T-helper 17 cell (primary cell): ENCODE measurements around the gene S100A1. TPM values are rescaled to one million over a fixed set of nuclear protein-coding genes. Genes with fewer than 3 reads are reported as not detected.
"Not testable (repeated sequence)": the region's sequence is repeated elsewhere in the genome, so short reads cannot be mapped to it uniquely, and the experiment has no call there.

Source experiments
- ATAC-seq: fragments of 150-1000 bp; cut with Tn5 transposase; 2 replicates; pipeline ENCODE4 v1.10.0; 2021; ENCODE audit warnings: mild to moderate bottlenecking, moderate library complexity
- DNase-seq, 3 donors: peaks; one replicate each; pipeline versions ENCODE4 v3.0.0 to v3.0.0-alpha.2; 2020 to 2021
- H3K9me3 ChIP-seq: one replicate; pipeline ENCODE4 v1.7.0; 2013; ENCODE audit warnings: low read length, mild to moderate bottlenecking; ENCODE audit not compliant: control insufficient read depth, poor library complexity, severe bottlenecking
- H3K27ac Mint-ChIP-seq: one replicate; pipeline ENCODE4 v1.8.0; 2022; ENCODE audit warnings: mild to moderate bottlenecking, moderate library complexity, mixed read lengths
- H3K27me3 Mint-ChIP-seq: one replicate; pipeline ENCODE4 v1.8.0; 2022; ENCODE audit warnings: mixed read lengths
- H3K36me3 Mint-ChIP-seq: one replicate; pipeline ENCODE4 v1.8.0; 2022; ENCODE audit warnings: low read depth, mixed read lengths
- H3K4me1 Mint-ChIP-seq: one replicate; pipeline ENCODE4 v1.8.0; 2022; ENCODE audit warnings: mild to moderate bottlenecking, mixed read lengths
- H3K4me3 Mint-ChIP-seq: one replicate; pipeline ENCODE4 v1.8.0; 2022; ENCODE audit warnings: mild to moderate bottlenecking, moderate library complexity, mixed read lengths
- total RNA-seq, 4 donors: library from RNA in 2 of 4; stranded (reverse) in 2 of 4; gene quantifications; one replicate each; pipeline ENCODE4 v1.2.3 and lab custom pipeline; 2022 to 2026

The S100A1 gene
- total RNA-seq, 2 donors from 2014 or later: not detected

- H3K9me3 ChIP-seq: no peaks in the 10 kb centered on the region
- no peaks in the 10 kb centered on the region for H3K27me3 Mint-ChIP-seq
- peak within 1 kb of the TSS; percentile 94 for H3K4me3 Mint-ChIP-seq
- H3K4me1 Mint-ChIP-seq: peaks cover 15% of the 10 kb centered on the region
- H3K36me3 Mint-ChIP-seq: peaks cover 2% of the 10 kb centered on the region
- ATAC-seq: peak; percentile 97
- peak; percentile 80 to 81 (median 81) for DNase-seq
- H3K27ac Mint-ChIP-seq: peak within 1 kb of the TSS; percentile 84
Observed at GRCh38 chr1:153658400-153659174, 30.4 kb downstream of the S100A1 start, which contains the start of gene SNAPIN. Gene SNAPIN (plus strand): TSS chr1:153658703. CDS start chr1:153658744, 41 bp downstream.

GRCh38 chr1:153659175-153659534, 30.9 kb downstream of the S100A1 start:
- H3K27ac Mint-ChIP-seq: peak overlapping the region; percentile 84
- no peaks in the 10 kb centered on the region for H3K27me3 Mint-ChIP-seq
- H3K9me3 ChIP-seq: no peaks in the 10 kb centered on the region
- peaks cover 2% of the 10 kb centered on the region for H3K36me3 Mint-ChIP-seq
- H3K4me3 Mint-ChIP-seq: peak overlapping the region; percentile 94
- DNase-seq (no peak), ATAC-seq (no peak)
- peaks cover 13% of the 10 kb centered on the region for H3K4me1 Mint-ChIP-seq

GRCh38 chr1:153659656-153660055, 31.4 kb downstream of the S100A1 start:
- ATAC-seq (no peak), DNase-seq (no peak)
- H3K36me3 Mint-ChIP-seq: peaks cover 2% of the 10 kb centered on the region
- H3K4me3 Mint-ChIP-seq: peak overlapping the region; percentile 94
- peak overlapping the region; percentile 84 for H3K27ac Mint-ChIP-seq
- no peaks in the 10 kb centered on the region for H3K9me3 ChIP-seq
- peaks cover 13% of the 10 kb centered on the region for H3K4me1 Mint-ChIP-seq
- H3K27me3 Mint-ChIP-seq: no peaks in the 10 kb centered on the region

GRCh38 chr1:153661111-153661708, 33.0 kb downstream of the S100A1 start:
- Mint-ChIP-seq H3K4me3 (peak overlapping the region; percentile 9), H3K27ac (peak overlapping the region; percentile 81), H3K36me3 (peaks cover 7% of the 10 kb centered on the region), H3K27me3 (no peaks in the 10 kb centered on the region), H3K4me1 (peaks cover 13% of the 10 kb centered on the region)
- no peak for ATAC-seq
- no peak for DNase-seq
- H3K9me3 ChIP-seq: no peaks in the 10 kb centered on the region

GRCh38 chr1:153662269-153662668, 34.0 kb downstream of the S100A1 start:
- Mint-ChIP-seq H3K36me3 (peaks cover 7% of the 10 kb centered on the region), H3K4me3 (no peak overlapping the region), H3K4me1 (peaks cover 13% of the 10 kb centered on the region), H3K27me3 (no peaks in the 10 kb centered on the region), H3K27ac (no peak overlapping the region)
- no peaks in the 10 kb centered on the region for H3K9me3 ChIP-seq
- ATAC-seq (no peak), DNase-seq (no peak)

- peaks cover 8% of the 10 kb centered on the region for H3K36me3 Mint-ChIP-seq
- ATAC-seq: no peak
- no peak overlapping the region for H3K4me3 Mint-ChIP-seq
Observed at GRCh38 chr1:153663211-153663610, 35.0 kb downstream of the S100A1 start.

GRCh38 chr1:153667439-153667838, 39.2 kb downstream of the S100A1 start:
- DNase-seq: no peak
- H3K9me3 ChIP-seq: no peaks in the 10 kb centered on the region
- no peak for ATAC-seq
- Mint-ChIP-seq H3K27ac (peak overlapping the region; percentile 11), H3K27me3 (no peaks in the 10 kb centered on the region), H3K4me1 (peaks cover 4% of the 10 kb centered on the region), H3K36me3 (peaks cover 8% of the 10 kb centered on the region), H3K4me3 (no peak overlapping the region)

More at GRCh38 chr1:153663211-153663610, 35.0 kb downstream of the S100A1 start:
- no peaks in the 10 kb centered on the region for H3K9me3 ChIP-seq
- Mint-ChIP-seq H3K4me1 (peaks cover 14% of the 10 kb centered on the region), H3K27ac (no peak overlapping the region), H3K27me3 (no peaks in the 10 kb centered on the region)
- no peak for DNase-seq

- DNase-seq, H3K36me3 Mint-ChIP-seq, H3K27ac Mint-ChIP-seq, H3K9me3 ChIP-seq, H3K27me3 Mint-ChIP-seq, H3K4me3 Mint-ChIP-seq, ATAC-seq, H3K4me1 Mint-ChIP-seq: not testable (repeated sequence)
Observed at GRCh38 chr1:153668672-153669071, 40.4 kb downstream of the S100A1 start.

- peaks cover 4% of the 10 kb centered on the region for H3K4me1 Mint-ChIP-seq
- no peaks in the 10 kb centered on the region for H3K9me3 ChIP-seq
- no peaks in the 10 kb centered on the region for H3K27me3 Mint-ChIP-seq
- DNase-seq (no peak), ATAC-seq (no peak)
- H3K36me3 Mint-ChIP-seq: peaks cover 8% of the 10 kb centered on the region
- no peak overlapping the region for H3K4me3 Mint-ChIP-seq
- no peak overlapping the region for H3K27ac Mint-ChIP-seq
Observed at GRCh38 chr1:153669606-153670005, 41.4 kb downstream of the S100A1 start.

- H3K4me1 Mint-ChIP-seq: peaks cover 4% of the 10 kb centered on the region
- no peak overlapping the region for H3K27ac Mint-ChIP-seq
- peak; percentile 9 to 13 (median 10) for DNase-seq
- no peaks in the 10 kb centered on the region for H3K27me3 Mint-ChIP-seq
- H3K36me3 Mint-ChIP-seq: peaks cover 5% of the 10 kb centered on the region
- H3K9me3 ChIP-seq: no peaks in the 10 kb centered on the region
- ATAC-seq: no peak
- no peak overlapping the region for H3K4me3 Mint-ChIP-seq
Observed at GRCh38 chr1:153670257-153670858, 42.1 kb downstream of the S100A1 start.

GRCh38 chr1:153670859-153671627, 42.8 kb downstream of the S100A1 start, which contains the start of gene ILF2:
Gene ILF2 (minus strand): TSS chr1:153670993. CDS start chr1:153670922, 71 bp downstream.
- no peaks in the 10 kb centered on the region for H3K27me3 Mint-ChIP-seq
- no peak within 1 kb of the TSS for H3K4me3 Mint-ChIP-seq
- H3K27ac Mint-ChIP-seq: no peak within 1 kb of the TSS
- H3K36me3 Mint-ChIP-seq: peaks cover 4% of the 10 kb centered on the region
- peak; percentile 92 for ATAC-seq
- DNase-seq: peak; percentile 88 to 94 (median 93)
- H3K9me3 ChIP-seq: no peaks in the 10 kb centered on the region
- peaks cover 4% of the 10 kb centered on the region for H3K4me1 Mint-ChIP-seq

GRCh38 chr1:153671628-153672353, 43.6 kb downstream of the S100A1 start:
- H3K36me3 Mint-ChIP-seq, H3K27ac Mint-ChIP-seq, H3K4me1 Mint-ChIP-seq, H3K27me3 Mint-ChIP-seq, H3K9me3 ChIP-seq, H3K4me3 Mint-ChIP-seq: not testable (repeated sequence)
- DNase-seq: peak in 2 of 3 donors; percentile 29 to 34
- ATAC-seq: peak; percentile 44
